Fibroblast of lung (primary cell): Measurements from ENCODE around the gene NCKAP5. TPM values are rescaled to one million over a fixed set of nuclear protein-coding genes. Genes with fewer than 3 reads are reported as not detected.

ENCODE experiments used
- DNase-seq, 2 donors: peaks; one replicate each; pipeline versions ENCODE4 v3.0.0 to v3.0.0-alpha.2; 2010; ENCODE audit warnings: low read depth in 2 of 2
- H2AFZ ChIP-seq: 2 replicates; pipeline ENCODE4 v1.5.1; 2012; ENCODE audit warnings: low read length, control low read depth, inconsistent platforms
- H3K27ac ChIP-seq: 2 replicates; pipeline ENCODE4 v1.5.1; 2011; ENCODE audit warnings: low read length, control low read depth; ENCODE audit not compliant: insufficient read depth
- H3K27me3 ChIP-seq: 2 replicates; pipeline ENCODE4 v1.5.1; 2011; ENCODE audit warnings: mild to moderate bottlenecking, low read length; ENCODE audit not compliant: control insufficient read depth, insufficient read depth
- H3K36me3 ChIP-seq: 2 replicates; pipeline ENCODE4 v1.5.1; 2011; ENCODE audit warnings: low read length; ENCODE audit not compliant: control insufficient read depth, insufficient read depth
- H3K4me1 ChIP-seq: 2 replicates; pipeline ENCODE4 v1.5.1; 2011; ENCODE audit warnings: low read length; ENCODE audit not compliant: control insufficient read depth, insufficient read depth; ENCODE audit errors: extremely low read depth
- H3K4me2 ChIP-seq: 2 replicates; pipeline ENCODE4 v1.5.1; 2011; ENCODE audit warnings: low read length, control low read depth; ENCODE audit not compliant: insufficient read depth; ENCODE audit errors: extremely low read depth
- H3K4me3 ChIP-seq, 4 experiments: fragments of 200-600 bp in 1 of 4; sonication (generic) in 1 of 4; replicated peaks in 1 of 4; 2 replicates each; pipeline ENCODE4 v1.5.1; 2011 to 2016; ENCODE audit warnings: low read length in 4 of 4, low read depth in 3 of 4, mild to moderate bottlenecking in 3 of 4, control low read depth in 2 of 4, inconsistent platforms in 1 of 4, mixed read lengths in 1 of 4; ENCODE audit not compliant: insufficient read depth in 1 of 4; ENCODE audit errors: control extremely low read depth in 1 of 4
- H3K79me2 ChIP-seq: 2 replicates; pipeline ENCODE4 v1.5.1; 2012; ENCODE audit warnings: mild to moderate bottlenecking, low read length, inconsistent platforms; ENCODE audit not compliant: control insufficient read depth, insufficient read depth
- H3K9ac ChIP-seq: 2 replicates; pipeline ENCODE4 v1.5.1; 2011; ENCODE audit warnings: mild to moderate bottlenecking, low read length, control low read depth; ENCODE audit not compliant: insufficient read depth
- H3K9me3 ChIP-seq: 2 replicates; pipeline ENCODE4 v1.5.1; 2012; ENCODE audit warnings: low read depth, low read length; ENCODE audit not compliant: control insufficient read depth, insufficient read depth
- H4K20me1 ChIP-seq: 2 replicates; pipeline ENCODE4 v1.5.1; 2011; ENCODE audit warnings: low read length; ENCODE audit not compliant: control insufficient read depth, insufficient read depth; ENCODE audit errors: extremely low read depth
- EZH2 ChIP-seq: IDR thresholded peaks from 2 replicates; pipeline ENCODE4 v1.5.1; 2012; ENCODE audit warnings: low read length, control low read depth, mild to moderate bottlenecking; ENCODE audit errors: missing control alignments
- polyA plus RNA-seq, 2 donors: library from polyadenylated mRNA; depleted of rRNA in 1 of 2; stranded (reverse) in 1 of 2; unstranded in 1 of 2; fragments of >200 nt; gene quantifications; 2 replicates each; pipeline ENCODE4 v1.2.1, GENCODE V29; 2011 to 2012; ENCODE audit warnings: missing spikeins in 1 of 2
- total RNA-seq: library from RNA; depleted of rRNA; stranded (reverse); fragments of >200 nt; gene quantifications from 2 replicates; pipeline ENCODE4 v1.2.1, GENCODE V29; 2014
- TF ChIP-seq, protein P1 (sequence below), 2 donors: IDR thresholded peaks in 1 of 2; conservative IDR thresholded peaks in 1 of 2; 1 replicate in 1 of 2; 2 replicates in 1 of 2; pipeline ENCODE4 v1.5.1; 2011 to 2012; ENCODE audit warnings: low read length in 2 of 2, control low read depth in 1 of 2, inconsistent platforms in 1 of 2, low read depth in 1 of 2, mild to moderate bottlenecking in 1 of 2

The NCKAP5 gene
- total and polyA plus RNA-seq, 2 donors (not counting 1 experiment from before 2014, with no cell fraction given) = 2.6 to 6.2 TPM

DNA sequence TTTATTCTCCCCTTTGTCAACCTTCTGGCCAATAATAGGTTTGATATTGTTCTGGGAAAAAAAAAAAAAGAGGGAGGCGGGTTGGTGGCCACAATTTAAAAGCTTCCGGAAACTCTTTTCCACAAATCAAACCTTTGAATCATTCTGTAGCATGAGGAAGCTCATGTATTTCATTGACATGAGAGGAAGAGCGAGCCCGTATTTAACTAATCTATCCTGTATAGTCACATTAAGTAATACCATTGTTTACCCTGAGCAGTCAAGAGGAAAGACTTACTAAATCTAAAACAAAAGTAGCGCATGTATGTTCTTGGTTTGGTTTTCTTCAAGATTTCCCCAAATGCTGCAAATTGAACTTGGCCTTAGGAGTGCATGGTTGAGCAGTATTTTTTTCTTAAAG is 120.1 kb downstream of the NCKAP5 start:
- H4K20me1 ChIP-seq = no peaks in the 10 kb centered on the region
- no peaks in the 10 kb centered on the region for H3K79me2 ChIP-seq
- no peak overlapping the region for H3K27ac ChIP-seq
- DNase-seq = no peak
- no peaks in the 10 kb centered on the region for H3K36me3 ChIP-seq
- H3K9me3 ChIP-seq = no peaks in the 10 kb centered on the region
- TF ChIP-seq, protein P1, sequence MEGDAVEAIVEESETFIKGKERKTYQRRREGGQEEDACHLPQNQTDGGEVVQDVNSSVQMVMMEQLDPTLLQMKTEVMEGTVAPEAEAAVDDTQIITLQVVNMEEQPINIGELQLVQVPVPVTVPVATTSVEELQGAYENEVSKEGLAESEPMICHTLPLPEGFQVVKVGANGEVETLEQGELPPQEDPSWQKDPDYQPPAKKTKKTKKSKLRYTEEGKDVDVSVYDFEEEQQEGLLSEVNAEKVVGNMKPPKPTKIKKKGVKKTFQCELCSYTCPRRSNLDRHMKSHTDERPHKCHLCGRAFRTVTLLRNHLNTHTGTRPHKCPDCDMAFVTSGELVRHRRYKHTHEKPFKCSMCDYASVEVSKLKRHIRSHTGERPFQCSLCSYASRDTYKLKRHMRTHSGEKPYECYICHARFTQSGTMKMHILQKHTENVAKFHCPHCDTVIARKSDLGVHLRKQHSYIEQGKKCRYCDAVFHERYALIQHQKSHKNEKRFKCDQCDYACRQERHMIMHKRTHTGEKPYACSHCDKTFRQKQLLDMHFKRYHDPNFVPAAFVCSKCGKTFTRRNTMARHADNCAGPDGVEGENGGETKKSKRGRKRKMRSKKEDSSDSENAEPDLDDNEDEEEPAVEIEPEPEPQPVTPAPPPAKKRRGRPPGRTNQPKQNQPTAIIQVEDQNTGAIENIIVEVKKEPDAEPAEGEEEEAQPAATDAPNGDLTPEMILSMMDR (conservative IDR thresholded peaks at IDR 0.05 in 1 of 2, IDR thresholded peaks at IDR 0.05 in 1 of 2; ENCODE audit: low read depth in 1 of 2, low read length in 2 of 2) = no peak
- TF ChIP-seq EZH2 = no peak
- H3K4me3 ChIP-seq = no peak overlapping the region
- no peaks in the 10 kb centered on the region for H3K27me3 ChIP-seq
- no peak overlapping the region for H2AFZ ChIP-seq
- no peak overlapping the region for H3K9ac ChIP-seq
- no peaks in the 10 kb centered on the region for H3K4me1 ChIP-seq
- H3K4me2 ChIP-seq = no peak overlapping the region

DNA sequence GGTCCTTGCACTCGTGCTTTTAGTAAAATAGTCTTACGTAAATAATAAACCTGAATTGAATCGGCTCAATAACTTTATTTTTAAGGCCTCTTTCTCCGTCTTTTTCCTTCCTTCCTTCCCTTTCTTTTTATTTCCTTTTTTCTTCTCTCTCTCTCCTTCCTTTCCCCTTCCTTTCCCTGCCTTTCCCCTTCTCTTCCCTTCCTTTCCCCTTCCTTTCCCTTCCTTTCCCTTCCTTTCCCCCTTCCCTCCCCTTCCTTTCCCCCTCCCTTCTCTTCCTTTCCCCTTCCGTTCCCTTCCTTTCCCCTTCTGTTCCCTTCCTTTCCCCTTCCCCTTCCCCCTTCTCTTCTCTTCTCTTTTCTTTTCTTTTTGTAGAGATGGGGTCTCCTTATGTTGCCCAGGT is 121.0 kb downstream of the NCKAP5 start:
- no peak for DNase-seq
- H3K4me3 ChIP-seq = no peak overlapping the region
- no peak overlapping the region for H3K4me2 ChIP-seq
- H3K79me2 ChIP-seq = no peaks in the 10 kb centered on the region
- H3K27me3 ChIP-seq = no peaks in the 10 kb centered on the region
- H3K27ac ChIP-seq = no peak overlapping the region
- no peaks in the 10 kb centered on the region for H4K20me1 ChIP-seq
- no peak for TF ChIP-seq EZH2
- TF ChIP-seq, protein P1 (conservative IDR thresholded peaks at IDR 0.05 in 1 of 2, IDR thresholded peaks at IDR 0.05 in 1 of 2; ENCODE audit: low read depth in 1 of 2, low read length in 2 of 2) = no peak
- H2AFZ ChIP-seq = no peak overlapping the region
- H3K36me3 ChIP-seq = no peaks in the 10 kb centered on the region
- no peaks in the 10 kb centered on the region for H3K9me3 ChIP-seq
- H3K9ac ChIP-seq = no peak overlapping the region
- no peaks in the 10 kb centered on the region for H3K4me1 ChIP-seq

DNA sequence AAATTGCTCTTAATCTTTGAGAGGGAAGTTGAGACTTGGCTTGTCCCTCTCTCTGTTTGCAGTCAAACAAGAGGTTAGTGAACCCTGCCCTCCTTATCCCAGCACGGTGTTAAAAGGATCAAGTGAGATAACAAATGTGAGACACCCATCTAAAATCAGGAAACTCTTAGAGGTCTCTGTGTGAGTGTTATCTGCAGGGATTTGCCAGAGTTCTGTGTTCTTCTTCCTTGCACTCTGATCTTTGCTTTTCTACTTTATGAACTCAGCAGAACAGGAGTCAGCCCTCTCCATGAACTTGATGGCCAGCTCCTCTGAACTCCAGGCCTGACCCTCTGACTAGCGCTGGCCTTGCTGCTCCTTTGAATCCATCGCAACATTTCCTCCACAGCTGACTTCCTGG is 123.8 kb downstream of the NCKAP5 start:
- Histone ChIP-seq H3K27me3 (no peaks in the 10 kb centered on the region), H3K4me2 (no peak overlapping the region), H3K27ac (no peak overlapping the region), H3K4me3 (no peak overlapping the region), H3K79me2 (no peaks in the 10 kb centered on the region), H3K9me3 (no peaks in the 10 kb centered on the region), H3K9ac (no peak overlapping the region), H2AFZ (no peak overlapping the region), H3K36me3 (no peaks in the 10 kb centered on the region), H4K20me1 (no peaks in the 10 kb centered on the region), H3K4me1 (no peaks in the 10 kb centered on the region)
- DNase-seq = no peak
- no peak for TF ChIP-seq EZH2
- TF ChIP-seq, protein P1 (conservative IDR thresholded peaks at IDR 0.05 in 1 of 2, IDR thresholded peaks at IDR 0.05 in 1 of 2; ENCODE audit: low read depth in 1 of 2, low read length in 2 of 2) = no peak
